K562 (cell line): Measurements from ENCODE around the gene SPATA13. TPM values are rescaled to one million over a fixed set of nuclear protein-coding genes. Genes with fewer than 3 reads are reported as not detected.

Experiments used
- ATAC-seq: fragments of 200-7000 bp; cut with Tn5 transposase; 3 replicates; pipeline ENCODE4 v1.9.1; 2020; ENCODE audit warnings: moderate library complexity
- BruUV-seq: library from RNA; stranded (reverse); fragments of 400-500 nt; replicated peaks from 2 replicates; lab custom pipeline; 2021; lab: Mats Ljungman, UMichigan
- CTCF ChIA-PET: fragments of 300-600 bp; formaldehyde crosslinking; extraction: SDS; loops from one replicate; lab custom pipeline; 2021; ENCODE audit warnings: low intra/inter-chr PET ratio; lab: Yijun Ruan, JAX
- POLR2A ChIA-PET: fragments of 300-600, 350-650 bp; sonication (Branson Sonifier 250); formaldehyde crosslinking; extraction: SDS; loops from one replicate; lab custom pipeline; 2021; ENCODE audit warnings: antibody characterized with exemption, inconsistent platforms; lab: Yijun Ruan, JAX
- DNase-seq, 4 experiments: peaks; one replicate each; pipeline versions ENCODE4 v3.0.0 to v3.0.0-alpha.2; 2011 to 2018; ENCODE audit warnings: low spot score in 3 of 4, mixed read lengths in 3 of 4; ENCODE audit errors: extremely low read depth in 1 of 4
- FAIRE-seq: peaks from 2 replicates; lab custom pipeline; 2011; peaks lifted over from hg19 to GRCh38; lab: Jason Lieb, UNC
- H2AFZ ChIP-seq: 2 replicates; pipeline ENCODE4 v1.6.0; 2011; ENCODE audit warnings: low read depth, low read length, control low read depth, inconsistent platforms
- H3K27ac ChIP-seq: fragments of 200-600 bp; 3 replicates; pipeline ENCODE4 v1.8.0; 2011; ENCODE audit warnings: low read depth, mild to moderate bottlenecking, control low read depth, inconsistent platforms, low read length, moderate library complexity, mixed read lengths; ENCODE audit errors: extremely low read depth
- H3K27me3 ChIP-seq, 2 experiments: fragments of 300-600 bp in 1 of 2; 2 replicates in 1 of 2; 3 replicates in 1 of 2; pipeline versions ENCODE4 v1.6.0 to v1.8.0; 2011; ENCODE audit warnings: inconsistent platforms in 2 of 2, low read length in 2 of 2, mild to moderate bottlenecking in 1 of 2, mixed read lengths in 1 of 2, moderate library complexity in 1 of 2; ENCODE audit not compliant: control insufficient read depth in 2 of 2, insufficient read depth in 2 of 2
- H3K36me3 ChIP-seq: fragments of 300-600 bp; 3 replicates; pipeline ENCODE4 v1.8.0; 2011; ENCODE audit warnings: mild to moderate bottlenecking, low read length, inconsistent platforms; ENCODE audit not compliant: control insufficient read depth, insufficient read depth
- H3K4me1 ChIP-seq, 2 experiments: fragments of 200-600 bp in 1 of 2; replicated peaks in 1 of 2; 2 replicates in 1 of 2; 3 replicates in 1 of 2; pipeline versions ENCODE4 v1.5.1 to v1.8.0; 2011; ENCODE audit warnings: inconsistent platforms in 2 of 2, low read length in 2 of 2, mild to moderate bottlenecking in 1 of 2, mixed read lengths in 1 of 2, moderate library complexity in 1 of 2; ENCODE audit not compliant: control insufficient read depth in 2 of 2, insufficient read depth in 2 of 2
- H3K4me2 ChIP-seq: 2 replicates; pipeline ENCODE4 v1.6.1; 2011; ENCODE audit warnings: low read length, control low read depth, inconsistent platforms, mixed read lengths; ENCODE audit not compliant: insufficient read depth
- H3K4me3 ChIP-seq: fragments of 200-600 bp; sonication (generic), shearing (Covaris generic); 2 replicates; pipeline ENCODE4 v1.5.1; 2016; ENCODE audit warnings: control low read depth, inconsistent platforms
- H3K79me2 ChIP-seq: fragments of 200-600 bp; 3 replicates; pipeline ENCODE4 v1.8.0; 2011; ENCODE audit warnings: low read length, inconsistent platforms; ENCODE audit not compliant: control insufficient read depth, insufficient read depth
- H3K9ac ChIP-seq, 2 experiments: 2 replicates each; pipeline versions ENCODE4 v1.6.0 to v1.6.1; 2011; ENCODE audit warnings: low read depth in 2 of 2, low read length in 2 of 2, control low read depth in 1 of 2, inconsistent platforms in 1 of 2, mild to moderate bottlenecking in 1 of 2, mixed read lengths in 1 of 2; ENCODE audit not compliant: insufficient read depth in 1 of 2
- H3K9me1 ChIP-seq: one replicate; pipeline ENCODE4 v1.6.0; 2011; ENCODE audit warnings: inconsistent platforms, mild to moderate bottlenecking, low read length, moderate library complexity; ENCODE audit not compliant: control insufficient read depth, insufficient read depth
- H3K9me3 ChIP-seq: replicated peaks from 2 replicates; pipeline ENCODE4 v1.5.1; 2011; ENCODE audit warnings: low read depth, low read length, inconsistent platforms; ENCODE audit not compliant: control insufficient read depth, insufficient read depth
- H4K20me1 ChIP-seq: replicated peaks from 2 replicates; pipeline ENCODE4 v1.6.1; 2011; ENCODE audit warnings: low read length, inconsistent platforms, mixed read lengths; ENCODE audit not compliant: control insufficient read depth, insufficient read depth
- CTBP1 ChIP-seq: fragments of 450-650 bp; IDR thresholded peaks from 2 replicates; pipeline ENCODE4 v1.6.1; 2016; ENCODE audit warnings: borderline replicate concordance
- ETS2 ChIP-seq: IDR thresholded peaks from 2 replicates; pipeline ENCODE4 v1.6.1; 2016; ENCODE audit warnings: borderline replicate concordance, missing genetic modification characterization, mild to moderate bottlenecking, moderate library complexity, missing compliant biosample characterization; ENCODE audit not compliant: poor library complexity, severe bottlenecking
- KLF13 ChIP-seq: fragments of 450-650 bp; IDR thresholded peaks from 2 replicates; pipeline ENCODE4 v1.6.1; 2016; ENCODE audit warnings: missing genetic modification characterization, low read depth, mild to moderate bottlenecking, missing compliant biosample characterization, moderate library complexity, borderline replicate concordance
- LEF1 ChIP-seq: fragments of 450-650 bp; IDR thresholded peaks from 2 replicates; pipeline ENCODE4 v1.6.1; 2016; ENCODE audit warnings: mild to moderate bottlenecking
- NFIX ChIP-seq: fragments of 250-450 bp; sonication (Bioruptor Pico); IDR thresholded peaks from 2 replicates; pipeline ENCODE4 v1.4.0; 2020; ENCODE audit warnings: low read depth, mild to moderate bottlenecking, moderate library complexity
- RFX5 ChIP-seq: IDR thresholded peaks from 2 replicates; pipeline ENCODE4 v1.6.1; 2011; ENCODE audit warnings: low read depth, mild to moderate bottlenecking, improper control_type of control experiment, low read length
- TBP ChIP-seq: optimal IDR thresholded peaks from 2 replicates; pipeline ENCODE3; 2011; ENCODE audit warnings: low read depth, low read length, improper control_type of control experiment
- TFAM ChIP-seq: fragments of 250-450 bp; sonication (Bioruptor Pico); conservative IDR thresholded peaks from 2 replicates; pipeline ENCODE4 v1.5.0; 2021; ENCODE audit warnings: mild to moderate bottlenecking, moderate library complexity
- ZEB2 ChIP-seq: fragments of 450-650 bp; IDR thresholded peaks from 2 replicates; pipeline ENCODE4 v1.6.1; 2016
- ZNF75A ChIP-seq: fragments of 450-650 bp; formaldehyde crosslinking; IDR thresholded peaks from 2 replicates; pipeline ENCODE4 v1.4.0; 2020; ENCODE audit warnings: mild to moderate bottlenecking
- ZNF79 ChIP-seq: fragments of 250-450 bp; sonication (Bioruptor Pico); IDR thresholded peaks from 2 replicates; pipeline ENCODE4 v1.4.0; 2020; ENCODE audit warnings: low read depth, mild to moderate bottlenecking, moderate library complexity
- WGBS: fragments of 100-300 bp; shearing (Covaris generic); methylation state at CpG from one replicate; pipeline ENCODE4 v1.1.6; 2016; ENCODE audit warnings: low coverage, mixed read lengths; ENCODE audit not compliant: insufficient coverage; ENCODE audit errors: missing lambda C conversion rate; 5-methylcytosine and 5-hydroxymethylcytosine counted together
- in situ Hi-C: fragments of 300-500 bp; cut with MboI; formaldehyde crosslinking; loops from 4 replicates; pipeline ENCODE4 v1.15.0; 2018; ENCODE audit warnings: inconsistent platforms, mixed read lengths
- intact Hi-C: fragments of 100-400 bp; cut with micrococcal nuclease; formaldehyde crosslinking; loops from 2 replicates; pipeline ENCODE4 v1.14.2; 2022
- polyA plus RNA-seq, 8 experiments: library from polyadenylated mRNA; depleted of rRNA in 4 of 8; stranded (reverse) in 5 of 8; unstranded in 3 of 8; fragments of >200 nt; fragmentation: Nextera tagmentation in 2 of 8; fragmentation: Illumina TruSeq in 1 of 8; extraction: Ambion mirVana in 2 of 8; extraction: Trizol in 1 of 8; gene quantifications; 2 replicates each; pipeline versions ENCODE4 v1.2.1 to v1.2.3, GENCODE V29; 2011 to 2014; ENCODE audit warnings: inconsistent platforms in 1 of 8, missing spikeins in 1 of 8
- total RNA-seq, 7 experiments: library from RNA; depleted of rRNA in 6 of 7; stranded (reverse); fragments of >200 nt in 6 of 7; fragmentation: Illumina TruSeq in 2 of 7; extraction: Trizol in 2 of 7; gene quantifications; 2 replicates each; pipeline versions ENCODE4 v1.2.1 to v1.2.3, GENCODE V29; 2011 to 2021; ENCODE audit warnings: low replicate concordance in 1 of 7
- TF ChIP-seq, protein P1 (sequence below): sonication (generic); formaldehyde crosslinking; IDR thresholded peaks from 2 replicates; pipeline ENCODE4 v1.8.1; 2023; ENCODE audit warnings: mild to moderate bottlenecking, missing genetic modification reagents
- TF ChIP-seq, protein P2 (sequence below), 2 experiments: fragments of 450-650 bp; IDR thresholded peaks; 2 replicates each; pipeline ENCODE4 v1.6.1; 2016; ENCODE audit warnings: mild to moderate bottlenecking in 2 of 2, borderline replicate concordance in 1 of 2, low read depth in 1 of 2, moderate library complexity in 1 of 2

Gene SPATA13
- total and polyA plus RNA-seq, 9 of the 15 experiments (the other 6 are each of a cell fraction or from before 2014, with no cell fraction given) = 0.08 to 0.99 (median 0.21) TPM; not detected in 2

DNA sequence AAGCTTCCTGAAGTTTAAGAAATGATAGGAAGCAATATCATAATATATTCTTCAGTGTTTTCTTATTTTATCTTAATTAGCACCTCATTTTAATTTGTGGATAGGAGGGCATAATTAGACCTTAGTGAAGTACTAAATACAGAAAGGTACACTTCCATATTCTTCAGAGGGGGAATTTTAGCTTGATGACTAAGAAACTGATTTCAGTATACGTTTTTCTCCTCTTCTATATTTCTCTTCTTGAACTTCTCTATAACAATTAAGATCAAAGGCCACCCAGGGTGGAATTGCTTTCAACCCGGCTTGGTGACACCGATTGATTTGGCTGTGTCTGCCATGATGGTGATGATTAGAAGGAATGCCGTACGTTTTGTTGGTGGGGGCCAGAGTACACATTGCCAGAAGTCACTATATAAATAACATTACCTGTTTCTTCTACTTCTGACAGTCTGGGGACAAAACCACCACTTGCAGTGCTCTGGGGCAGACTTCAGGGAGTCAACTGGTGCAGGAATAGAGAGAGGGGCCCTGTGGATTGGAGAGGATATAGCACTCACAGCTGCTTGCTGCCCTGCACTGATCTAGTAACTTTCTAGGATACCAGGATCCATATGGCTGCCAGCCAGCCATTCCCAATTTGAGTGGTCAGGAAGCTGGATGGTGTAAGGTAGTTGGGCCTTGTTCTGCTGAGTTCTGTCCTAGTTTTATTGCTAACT is 73.8 kb downstream of the SPATA13 start:
- Histone ChIP-seq H2AFZ (no peak overlapping the region), H3K9me1 (no peaks in the 10 kb centered on the region), H3K9ac (no peak overlapping the region), H3K27ac (no peak overlapping the region), H3K79me2 (no peaks in the 10 kb centered on the region), H3K9me3 (no peaks in the 10 kb centered on the region), H3K4me1 (no peaks in the 10 kb centered on the region), H3K36me3 (no peaks in the 10 kb centered on the region), H4K20me1 (no peaks in the 10 kb centered on the region), H3K27me3 (no peaks in the 10 kb centered on the region; a peak in 1 of 5 replicates), H3K4me3 (no peak overlapping the region), H3K4me2 (no peak overlapping the region)
- in situ Hi-C loops (loop anchor here (10.0 kb wide), 1 partner anchor 220 kb away; no protein-coding TSS in a partner anchor), intact Hi-C loops (no loop called here)
- ATAC-seq = no peak
- ChIA-PET POLR2A (no interaction called here), CTCF (no interaction called here)
- no TSS peak for BruUV-seq
- whole genome bisulfite sequencing = 0% methylated on average over 5 of the region's 5 CpGs
- no peak for FAIRE-seq
- DNase-seq = no peak
- TF ChIP-seq LEF1 = no peak
- TF ChIP-seq, protein P1, sequence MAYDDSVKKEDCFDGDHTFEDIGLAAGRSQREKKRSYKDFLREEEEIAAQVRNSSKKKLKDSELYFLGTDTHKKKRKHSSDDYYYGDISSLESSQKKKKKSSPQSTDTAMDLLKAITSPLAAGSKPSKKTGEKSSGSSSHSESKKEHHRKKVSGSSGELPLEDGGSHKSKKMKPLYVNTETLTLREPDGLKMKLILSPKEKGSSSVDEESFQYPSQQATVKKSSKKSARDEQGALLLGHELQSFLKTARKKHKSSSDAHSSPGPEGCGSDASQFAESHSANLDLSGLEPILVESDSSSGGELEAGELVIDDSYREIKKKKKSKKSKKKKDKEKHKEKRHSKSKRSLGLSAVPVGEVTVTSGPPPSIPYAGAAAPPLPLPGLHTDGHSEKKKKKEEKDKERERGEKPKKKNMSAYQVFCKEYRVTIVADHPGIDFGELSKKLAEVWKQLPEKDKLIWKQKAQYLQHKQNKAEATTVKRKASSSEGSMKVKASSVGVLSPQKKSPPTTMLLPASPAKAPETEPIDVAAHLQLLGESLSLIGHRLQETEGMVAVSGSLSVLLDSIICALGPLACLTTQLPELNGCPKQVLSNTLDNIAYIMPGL (CRISPR knock-in tag) = no peak
- TF ChIP-seq NFIX (CRISPR knock-in tag) = no peak
- no peak for TF ChIP-seq ZNF75A (CRISPR knock-in tag)
- no peak for TF ChIP-seq ZNF79 (CRISPR knock-in tag)
- TF ChIP-seq, protein P2, sequence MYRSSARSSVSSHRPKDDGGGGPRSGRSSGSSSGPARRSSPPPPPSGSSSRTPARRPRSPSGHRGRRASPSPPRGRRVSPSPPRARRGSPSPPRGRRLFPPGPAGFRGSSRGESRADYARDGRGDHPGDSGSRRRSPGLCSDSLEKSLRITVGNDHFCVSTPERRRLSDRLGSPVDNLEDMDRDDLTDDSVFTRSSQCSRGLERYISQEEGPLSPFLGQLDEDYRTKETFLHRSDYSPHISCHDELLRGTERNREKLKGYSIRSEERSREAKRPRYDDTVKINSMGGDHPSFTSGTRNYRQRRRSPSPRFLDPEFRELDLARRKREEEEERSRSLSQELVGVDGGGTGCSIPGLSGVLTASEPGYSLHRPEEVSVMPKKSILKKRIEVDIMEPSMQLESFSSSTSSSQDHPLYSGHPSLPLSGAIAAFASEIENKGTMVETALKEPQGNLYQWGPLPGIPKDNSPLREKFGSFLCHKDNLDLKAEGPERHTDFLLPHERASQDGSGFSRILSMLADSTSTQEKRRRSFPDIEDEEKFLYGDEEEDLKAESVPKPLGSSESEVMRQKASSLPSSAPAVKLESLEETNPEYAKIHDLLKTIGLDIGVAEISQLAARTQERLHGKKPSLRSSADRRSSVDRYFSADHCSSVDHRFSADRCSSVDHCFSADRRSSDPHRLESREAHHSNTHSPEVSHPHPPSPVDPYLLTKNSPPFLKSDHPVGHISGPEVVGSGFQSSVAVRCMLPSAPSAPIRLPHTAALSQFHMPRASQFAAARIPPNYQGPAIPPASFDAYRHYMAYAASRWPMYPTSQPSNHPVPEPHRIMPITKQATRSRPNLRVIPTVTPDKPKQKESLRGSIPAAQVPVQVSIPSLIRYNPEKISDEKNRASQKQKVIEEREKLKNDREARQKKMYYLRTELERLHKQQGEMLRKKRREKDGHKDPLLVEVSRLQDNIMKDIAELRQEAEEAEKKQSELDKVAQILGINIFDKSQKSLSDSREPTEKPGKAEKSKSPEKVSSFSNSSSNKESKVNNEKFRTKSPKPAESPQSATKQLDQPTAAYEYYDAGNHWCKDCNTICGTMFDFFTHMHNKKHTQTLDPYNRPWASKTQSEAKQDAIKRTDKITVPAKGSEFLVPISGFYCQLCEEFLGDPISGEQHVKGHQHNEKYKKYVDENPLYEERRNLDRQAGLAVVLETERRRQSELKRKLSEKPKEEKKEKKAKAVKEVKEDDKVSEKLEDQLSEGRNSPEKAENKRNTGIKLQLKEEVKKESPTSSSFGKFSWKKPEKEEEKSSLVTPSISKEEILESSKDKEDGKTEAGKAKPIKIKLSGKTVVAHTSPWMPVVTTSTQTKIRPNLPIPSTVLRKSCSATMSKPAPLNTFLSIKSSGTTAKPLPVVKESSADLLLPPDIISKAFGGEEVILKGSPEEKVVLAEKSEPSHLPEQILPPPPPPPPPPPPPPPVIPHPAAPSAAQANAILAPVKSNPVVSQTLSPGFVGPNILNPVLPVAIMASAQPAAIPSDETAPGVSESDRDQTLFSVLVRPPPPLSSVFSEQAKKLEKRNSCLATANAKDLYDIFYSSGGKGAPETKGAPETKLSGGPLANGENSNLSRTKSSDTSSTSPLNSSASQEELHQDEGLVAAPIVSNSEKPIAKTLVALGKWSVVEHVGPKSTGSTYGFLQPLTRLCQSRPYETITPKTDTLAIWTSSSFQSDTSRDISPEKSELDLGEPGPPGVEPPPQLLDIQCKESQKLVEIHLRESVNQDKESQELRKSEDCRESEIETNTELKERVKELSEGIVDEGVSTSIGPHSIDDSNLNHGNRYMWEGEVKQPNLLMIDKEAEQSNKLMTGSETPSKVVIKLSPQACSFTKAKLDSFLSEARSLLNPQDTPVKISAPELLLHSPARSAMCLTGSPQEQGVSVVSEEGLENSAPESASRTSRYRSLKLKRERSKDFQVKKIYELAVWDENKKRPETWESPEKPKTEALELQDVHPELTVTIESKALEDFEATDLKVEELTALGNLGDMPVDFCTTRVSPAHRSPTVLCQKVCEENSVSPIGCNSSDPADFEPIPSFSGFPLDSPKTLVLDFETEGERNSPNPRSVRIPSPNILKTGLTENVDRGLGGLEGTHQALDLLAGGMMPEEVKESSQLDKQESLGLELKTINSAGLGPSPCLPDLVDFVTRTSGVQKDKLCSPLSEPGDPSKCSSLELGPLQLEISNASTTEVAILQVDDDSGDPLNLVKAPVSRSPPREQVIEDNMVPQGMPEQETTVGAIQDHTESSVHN (IDR thresholded peaks at IDR 0.05; ENCODE audit: borderline replicate concordance in 1 of 2, low read depth in 1 of 2) = no peak
- TF ChIP-seq CTBP1 = no peak
- no peak for TF ChIP-seq ZEB2
- TF ChIP-seq TFAM = no peak
- TF ChIP-seq ETS2 (tag) = no peak
- no peak for TF ChIP-seq TBP
- TF ChIP-seq KLF13 = no peak
- no peak for TF ChIP-seq RFX5
